SH-SY5Y (cell line): ENCODE measurements around the gene LBR.

Source experiments
- GATA2 ChIP-seq: IDR thresholded peaks from 2 replicates; pipeline ENCODE4 v1.6.1; 2011; ENCODE audit warnings: mild to moderate bottlenecking, low read depth, low read length
- GATA3 ChIP-seq: IDR thresholded peaks from 2 replicates; pipeline ENCODE4 v1.6.1; 2011; ENCODE audit warnings: low read depth, mild to moderate bottlenecking, low read length, moderate library complexity

DNA sequence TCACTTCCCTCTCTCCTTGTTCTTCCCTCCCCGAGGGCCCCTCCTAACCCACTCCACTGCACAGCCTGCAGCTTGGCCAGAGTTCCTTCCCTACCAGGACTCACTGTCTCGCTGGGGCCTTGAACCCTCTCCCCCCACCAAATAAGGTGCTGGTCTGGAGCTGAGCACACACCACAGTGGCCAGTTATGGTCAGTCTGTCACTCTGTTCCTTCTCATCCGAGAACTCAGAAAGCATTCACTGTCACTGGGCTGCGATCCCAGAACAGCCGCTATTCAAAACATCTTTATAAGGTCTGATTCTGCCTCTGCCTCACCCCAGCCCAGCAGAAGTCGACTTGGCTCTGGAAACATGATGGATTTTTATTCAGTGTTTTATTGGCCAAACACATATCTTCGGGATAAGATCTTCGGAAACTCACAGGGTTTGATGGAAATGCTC lies 19.8 kb upstream of the LBR start:
- TF ChIP-seq GATA2 (no peak), GATA3 (no peak)
